Fibroblast of gingiva (primary cell): ENCODE data around the gene GIPC3.

Experiments used
- DNase-seq: peaks from one replicate; pipeline ENCODE4 v3.0.0-alpha.2; 2011; ENCODE audit warnings: low read depth

Gene GIPC3

DNA sequence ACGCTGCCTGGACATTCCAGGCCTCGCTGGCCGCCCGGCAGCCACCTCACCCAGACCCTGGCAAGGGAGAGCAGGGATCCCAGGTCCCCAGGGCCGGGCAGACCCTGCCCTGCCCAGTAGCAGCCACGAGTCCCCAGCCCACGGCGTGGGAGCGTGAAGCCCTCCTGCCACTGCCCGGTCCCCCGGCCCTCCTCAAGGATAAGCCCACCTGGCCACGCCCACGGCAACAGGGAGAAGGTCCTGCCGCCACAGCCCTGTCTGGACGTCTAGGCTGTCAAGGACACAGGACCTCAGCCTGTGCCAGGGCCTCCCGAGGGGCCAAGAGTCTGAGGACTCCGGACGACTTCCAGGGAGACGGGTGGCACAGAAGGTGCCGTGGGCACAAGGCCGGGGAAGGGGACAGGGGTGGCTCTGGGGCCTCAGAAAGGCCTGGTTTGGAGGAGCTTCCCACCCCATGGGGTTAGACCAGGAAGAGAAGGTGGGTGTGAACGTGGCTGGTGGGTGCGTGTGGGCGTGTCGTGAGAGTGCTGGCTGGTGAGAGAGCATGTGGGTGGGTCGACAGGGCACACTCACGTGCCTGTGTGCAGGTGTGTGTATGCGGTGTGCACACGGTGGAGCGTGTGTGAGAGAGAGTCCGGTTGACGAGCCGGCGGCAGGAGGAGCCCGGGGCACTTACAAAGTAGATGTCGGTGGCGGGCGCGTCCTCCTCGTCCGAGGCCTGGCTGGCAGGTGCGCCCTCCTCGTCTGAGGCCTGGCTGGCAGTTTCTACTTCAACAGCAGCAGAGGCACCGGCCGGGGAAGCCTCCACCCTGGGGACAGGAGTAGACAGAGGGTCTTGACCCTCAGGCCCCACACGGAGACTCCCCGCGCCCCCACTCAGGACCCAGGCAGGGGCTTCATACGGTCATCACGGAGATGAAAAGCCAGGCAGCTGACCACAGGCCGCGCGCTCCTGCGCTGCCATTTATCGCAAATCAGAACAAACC lies 53.2 kb downstream of the GIPC3 start:
- no peak for DNase-seq

- no peak for DNase-seq
These were observed 54.2 kb downstream of the GIPC3 start for GRCh38 chr19:3639479-3639878.

GRCh38 chr19:3641515-3642269 lies 56.4 kb downstream of the GIPC3 start:
- DNase-seq: no peak

- no peak for DNase-seq
These were observed 57.0 kb downstream of the GIPC3 start for GRCh38 chr19:3642296-3642695.
